HFFc6 (cell line): ENCODE data around the gene SPRR2F. TPM values are rescaled to one million over a fixed set of nuclear protein-coding genes. Genes with fewer than 3 reads are reported as not detected.
"Not testable (repeated sequence)": the region's sequence is repeated elsewhere in the genome, so short reads cannot be mapped to it uniquely, and the experiment has no call there.

Experiments used
- DNase-seq: peaks from one replicate; pipeline ENCODE4 v3.0.0-alpha.2; 2018
- H3K27ac Mint-ChIP-seq: 2 replicates; pipeline ENCODE4 v1.8.0; 2020; ENCODE audit warnings: mild to moderate bottlenecking, mixed read lengths
- H3K27me3 Mint-ChIP-seq: 2 replicates; pipeline ENCODE4 v1.8.0; 2021; ENCODE audit warnings: mild to moderate bottlenecking, moderate library complexity, mixed read lengths; ENCODE audit not compliant: insufficient read depth
- H3K36me3 Mint-ChIP-seq: 2 replicates; pipeline ENCODE4 v1.8.0; 2021; ENCODE audit warnings: low read depth, mixed read lengths
- H3K4me1 Mint-ChIP-seq: 2 replicates; pipeline ENCODE4 v1.8.0; 2020; ENCODE audit warnings: low read depth, mixed read lengths
- H3K4me3 Mint-ChIP-seq: 2 replicates; pipeline ENCODE4 v1.8.0; 2020; ENCODE audit warnings: mild to moderate bottlenecking, moderate library complexity, mixed read lengths
- H3K9me3 Mint-ChIP-seq: 2 replicates; pipeline ENCODE4 v1.8.0; 2020; ENCODE audit warnings: mild to moderate bottlenecking, mixed read lengths
- total RNA-seq, 6 experiments: library from RNA; stranded (reverse); fragmentation: NEBNext Ultra II Directional; extraction: Animal tissue kit (Norgen Biotek cat#: 25700); gene quantifications; 2 replicates in 1 of 6; 3 replicates in 5 of 6; pipeline ENCODE4 v1.2.3, GENCODE V29; 2021
- TF ChIP-seq, protein P1 (sequence below): fragments of 200-600 bp; sonication (generic); IDR thresholded peaks from 2 replicates; pipeline ENCODE4 v1.5.0; 2021; ENCODE audit warnings: antibody characterized with exemption, mild to moderate bottlenecking

Gene SPRR2F
- total RNA-seq, 6 experiments from 2014 or later: not detected

DNA sequence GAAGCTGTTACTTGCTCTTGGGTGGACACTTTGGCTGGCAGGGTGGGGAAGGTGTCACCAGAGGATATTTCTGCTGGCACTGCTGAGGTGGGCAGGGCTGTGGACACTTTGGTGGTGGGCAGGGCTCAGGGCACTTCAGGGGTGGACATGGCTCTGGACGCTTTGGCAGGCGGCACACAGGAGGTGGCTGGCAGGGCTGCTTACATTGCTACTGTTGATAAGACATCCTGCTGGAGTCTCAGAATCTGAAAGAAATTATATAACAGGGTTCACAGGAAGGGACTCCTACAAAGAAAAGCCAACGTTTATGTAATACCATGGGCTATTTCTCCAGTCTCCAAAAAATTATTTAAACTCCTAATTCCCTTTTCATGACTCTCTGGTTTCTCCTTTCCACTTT is 27.2 kb upstream of the SPRR2F start:
- DNase-seq: no peak
- H3K27ac Mint-ChIP-seq: no peak overlapping the region
- no peak overlapping the region for H3K4me3 Mint-ChIP-seq
- H3K36me3 Mint-ChIP-seq: no peaks in the 10 kb centered on the region
- H3K4me1 Mint-ChIP-seq: no peaks in the 10 kb centered on the region
- TF ChIP-seq, protein P1, sequence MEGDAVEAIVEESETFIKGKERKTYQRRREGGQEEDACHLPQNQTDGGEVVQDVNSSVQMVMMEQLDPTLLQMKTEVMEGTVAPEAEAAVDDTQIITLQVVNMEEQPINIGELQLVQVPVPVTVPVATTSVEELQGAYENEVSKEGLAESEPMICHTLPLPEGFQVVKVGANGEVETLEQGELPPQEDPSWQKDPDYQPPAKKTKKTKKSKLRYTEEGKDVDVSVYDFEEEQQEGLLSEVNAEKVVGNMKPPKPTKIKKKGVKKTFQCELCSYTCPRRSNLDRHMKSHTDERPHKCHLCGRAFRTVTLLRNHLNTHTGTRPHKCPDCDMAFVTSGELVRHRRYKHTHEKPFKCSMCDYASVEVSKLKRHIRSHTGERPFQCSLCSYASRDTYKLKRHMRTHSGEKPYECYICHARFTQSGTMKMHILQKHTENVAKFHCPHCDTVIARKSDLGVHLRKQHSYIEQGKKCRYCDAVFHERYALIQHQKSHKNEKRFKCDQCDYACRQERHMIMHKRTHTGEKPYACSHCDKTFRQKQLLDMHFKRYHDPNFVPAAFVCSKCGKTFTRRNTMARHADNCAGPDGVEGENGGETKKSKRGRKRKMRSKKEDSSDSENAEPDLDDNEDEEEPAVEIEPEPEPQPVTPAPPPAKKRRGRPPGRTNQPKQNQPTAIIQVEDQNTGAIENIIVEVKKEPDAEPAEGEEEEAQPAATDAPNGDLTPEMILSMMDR: no peak
- H3K27me3 Mint-ChIP-seq: no peaks in the 10 kb centered on the region
- H3K9me3 Mint-ChIP-seq: peaks cover 9% of the 10 kb centered on the region; the same call in 1 of the 2 replicates

DNA sequence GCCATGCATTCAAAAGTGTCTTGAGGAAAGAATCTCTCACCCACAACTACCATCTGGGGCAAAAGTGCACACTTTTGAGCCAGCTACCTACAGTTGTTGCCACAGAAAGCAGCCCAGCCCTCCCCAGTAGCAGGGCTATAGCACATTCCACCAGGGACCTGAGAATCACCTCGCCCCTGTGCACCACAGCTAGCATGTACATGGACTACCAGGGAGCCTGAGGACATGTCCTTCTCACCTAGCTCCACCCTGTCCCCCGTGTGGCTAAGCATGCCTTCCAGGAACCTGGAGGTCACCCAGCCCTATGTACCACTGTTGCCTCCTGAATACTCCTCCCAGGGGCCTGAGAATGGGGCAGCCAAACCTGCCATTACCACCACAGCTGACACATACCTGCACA is 20.4 kb upstream of the SPRR2F start:
- no peak for DNase-seq
- TF ChIP-seq, protein P1: no peak
- Mint-ChIP-seq H3K27me3 (no peaks in the 10 kb centered on the region), H3K9me3 (peaks cover 7% of the 10 kb centered on the region; the same call in 1 of the 2 replicates), H3K36me3 (no peaks in the 10 kb centered on the region), H3K4me1 (no peaks in the 10 kb centered on the region), H3K4me3 (no peak overlapping the region), H3K27ac (no peak overlapping the region)

DNA sequence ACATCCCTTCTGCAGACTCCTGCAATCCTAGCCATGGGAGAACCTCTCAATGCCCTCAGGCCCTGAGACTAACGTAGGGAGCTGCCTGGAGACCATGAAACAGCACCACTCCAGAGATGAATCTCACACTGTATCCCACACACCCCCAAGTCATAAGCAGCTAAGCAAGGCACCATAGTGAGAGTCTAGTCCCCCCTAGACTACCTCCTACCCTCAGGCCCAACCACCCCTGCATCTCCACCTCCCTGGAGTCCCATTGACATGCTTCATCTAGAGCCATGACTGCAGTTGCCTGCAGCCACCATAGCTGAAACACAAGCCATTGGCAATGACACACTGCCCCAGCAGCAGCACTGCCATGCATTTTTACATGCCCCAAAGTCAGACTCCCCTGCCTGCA is 20.0 kb upstream of the SPRR2F start:
- H3K27me3 Mint-ChIP-seq: no peaks in the 10 kb centered on the region
- peaks cover 7% of the 10 kb centered on the region; the same call in 1 of the 2 replicates for H3K9me3 Mint-ChIP-seq
- TF ChIP-seq, protein P1: no peak
- no peak overlapping the region for H3K27ac Mint-ChIP-seq
- no peak overlapping the region for H3K4me3 Mint-ChIP-seq
- no peaks in the 10 kb centered on the region for H3K36me3 Mint-ChIP-seq
- DNase-seq: no peak
- no peaks in the 10 kb centered on the region for H3K4me1 Mint-ChIP-seq

DNA sequence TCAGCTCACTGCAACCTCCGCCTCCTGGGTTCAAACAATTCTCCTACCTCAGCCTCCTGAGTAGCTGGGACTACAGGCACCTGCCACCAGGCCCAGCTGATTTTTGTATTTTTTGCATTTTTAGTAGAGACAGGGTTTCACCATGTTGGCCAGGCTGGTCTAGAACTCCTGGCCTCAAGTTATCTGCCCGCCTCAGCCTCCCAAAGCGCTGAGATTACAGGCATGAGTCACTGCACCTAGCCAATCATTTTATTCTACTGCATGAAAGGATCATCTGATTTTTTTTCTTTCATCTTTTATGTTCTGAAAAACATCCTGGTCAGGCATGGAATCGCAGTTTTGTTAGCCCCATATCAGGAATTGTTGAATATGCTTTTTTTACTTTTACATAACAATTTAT is 15.4 kb upstream of the SPRR2F start:
- H3K4me3 Mint-ChIP-seq, H3K36me3 Mint-ChIP-seq, H3K4me1 Mint-ChIP-seq, DNase-seq, H3K27ac Mint-ChIP-seq, H3K27me3 Mint-ChIP-seq: not testable (repeated sequence)
- peaks cover 17% of the 10 kb centered on the region; the same call in 1 of the 2 replicates for H3K9me3 Mint-ChIP-seq

DNA sequence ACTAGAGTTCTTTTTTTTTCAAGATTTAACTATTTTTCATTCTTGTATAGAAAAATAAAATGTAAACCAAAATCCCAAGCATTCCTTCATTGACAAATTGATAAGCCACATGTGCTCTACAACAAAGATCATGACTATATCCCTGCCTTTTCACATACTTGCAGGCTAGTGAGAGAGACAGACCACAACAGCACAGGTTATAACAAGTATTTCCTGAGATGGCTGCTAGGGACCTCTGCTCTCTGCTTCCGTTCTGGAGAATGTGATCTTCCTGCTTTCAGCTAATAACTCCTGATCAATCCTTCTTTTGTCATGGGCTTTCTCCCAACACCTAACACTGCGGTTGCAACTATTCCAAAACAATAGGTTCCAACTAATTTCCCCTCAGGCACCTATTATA is 14.0 kb upstream of the SPRR2F start:
- TF ChIP-seq, protein P1: no peak
- Mint-ChIP-seq H3K27ac (no peak overlapping the region), H3K36me3 (no peaks in the 10 kb centered on the region), H3K27me3 (no peaks in the 10 kb centered on the region; the same call in 1 of the 2 replicates), H3K9me3 (peaks cover 17% of the 10 kb centered on the region; the same call in 1 of the 2 replicates), H3K4me1 (no peaks in the 10 kb centered on the region), H3K4me3 (no peak overlapping the region)
- no peak for DNase-seq

DNA sequence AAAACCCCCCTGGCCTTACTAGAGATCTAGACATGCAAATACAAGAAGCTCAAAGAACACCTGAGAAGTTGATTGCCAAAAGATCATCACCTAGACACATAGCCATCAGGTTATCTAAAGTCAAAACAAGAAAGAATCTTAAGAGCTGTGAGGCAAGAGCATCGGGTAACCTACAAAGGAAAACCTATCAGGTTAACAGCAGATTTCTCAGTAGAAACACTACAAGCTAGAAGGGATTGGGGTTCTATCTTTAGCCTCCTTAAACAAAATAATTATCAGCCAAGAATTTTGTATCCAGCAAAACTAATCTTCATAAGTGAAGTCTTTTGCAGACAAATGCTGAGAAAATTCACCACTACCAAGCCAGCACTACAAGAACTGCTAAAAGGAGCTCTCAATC is 12.2 kb upstream of the SPRR2F start:
- H3K4me3 Mint-ChIP-seq: no peak overlapping the region
- TF ChIP-seq, protein P1: no peak
- no peak for DNase-seq
- H3K36me3 Mint-ChIP-seq: no peaks in the 10 kb centered on the region
- no peaks in the 10 kb centered on the region for H3K4me1 Mint-ChIP-seq
- H3K27me3 Mint-ChIP-seq: no peaks in the 10 kb centered on the region; the same call in 1 of the 2 replicates
- peaks cover 19% of the 10 kb centered on the region; the same call in 1 of the 2 replicates for H3K9me3 Mint-ChIP-seq
- no peak overlapping the region for H3K27ac Mint-ChIP-seq

DNA sequence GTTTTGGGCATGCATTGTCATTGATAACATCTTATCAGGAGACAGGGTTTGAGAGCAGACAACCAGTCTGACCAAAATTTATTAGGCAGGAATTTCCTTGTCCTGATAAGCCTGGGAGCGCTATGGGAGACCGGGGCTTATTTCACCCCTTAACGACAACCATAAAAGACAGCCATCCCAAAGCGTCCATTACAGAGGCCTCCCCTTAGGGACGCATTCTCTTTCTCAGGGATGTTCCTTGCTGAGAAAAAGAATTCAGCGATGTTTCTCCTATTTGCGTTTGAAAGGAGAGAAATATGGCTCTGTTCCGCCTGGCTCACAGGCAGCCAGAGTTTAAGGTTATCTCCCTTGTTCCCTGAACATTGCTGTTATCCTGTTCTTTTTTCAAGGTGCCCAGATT is 10.5 kb upstream of the SPRR2F start:
- H3K4me3 Mint-ChIP-seq, DNase-seq, H3K36me3 Mint-ChIP-seq, H3K4me1 Mint-ChIP-seq, H3K27ac Mint-ChIP-seq, H3K27me3 Mint-ChIP-seq: not testable (repeated sequence)
- peaks cover 19% of the 10 kb centered on the region; the same call in 1 of the 2 replicates for H3K9me3 Mint-ChIP-seq
